Lower leg skin (tissue), 3 donors: ENCODE data around the gene FAM107B.

Experiments used
- CTCF ChIP-seq, 3 donors: fragments of 450-650 bp; IDR thresholded peaks; one replicate each; pipeline ENCODE4 v1.5.1; 2016; ENCODE audit warnings: antibody characterized with exemption in 3 of 3, mild to moderate bottlenecking in 3 of 3, moderate library complexity in 2 of 3
- POLR2A ChIP-seq, 2 donors: fragments of 450-650 bp; IDR thresholded peaks; one replicate each; pipeline ENCODE4 v1.6.1; 2016 to 2017; ENCODE audit warnings: antibody characterized with exemption in 2 of 2, mild to moderate bottlenecking in 1 of 2, moderate library complexity in 1 of 2

DNA sequence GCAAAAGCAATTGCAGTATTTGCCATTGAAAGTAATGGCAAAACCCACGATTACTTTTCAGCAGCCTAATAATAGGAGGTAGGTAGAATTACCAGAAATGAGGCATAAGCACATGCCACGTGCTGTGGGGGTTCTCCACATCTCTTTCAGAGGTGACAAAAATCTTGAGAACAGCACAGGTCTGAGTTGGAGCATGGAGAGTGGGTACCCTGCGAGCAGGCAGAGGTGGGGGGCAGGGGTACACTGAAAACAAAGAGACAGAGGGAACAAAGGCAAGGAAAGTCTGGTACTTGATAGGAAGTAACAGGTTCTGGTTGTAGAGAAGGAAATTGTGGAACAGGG, 75.9 kb downstream of the FAM107B start:
- TF ChIP-seq CTCF (IDR thresholded peaks at IDR 0.05): no peak
- TF ChIP-seq POLR2A (IDR thresholded peaks at IDR 0.05): no peak
